Loucy (cell line): ENCODE measurements around the gene EMILIN3.

ENCODE experiments used
- H2AFZ ChIP-seq: fragments of 200-600 bp; sonication (generic); 2 replicates; pipeline ENCODE4 v1.6.0; 2016; ENCODE audit warnings: antibody characterized with exemption, mild to moderate bottlenecking, low read length, moderate library complexity
- H3F3A ChIP-seq: fragments of 200-600 bp; 2 replicates; pipeline ENCODE4 v1.6.0; 2016; ENCODE audit warnings: antibody characterized with exemption, low read depth, mild to moderate bottlenecking
- H3K27me3 ChIP-seq: fragments of 200-600 bp; sonication (generic); 2 replicates; pipeline ENCODE4 v1.6.1; 2014; ENCODE audit warnings: low read length, mild to moderate bottlenecking; ENCODE audit not compliant: insufficient read depth, poor library complexity, severe bottlenecking
- H3K36me3 ChIP-seq: fragments of 200-600 bp; sonication (generic); 2 replicates; pipeline ENCODE4 v1.6.1; 2016; ENCODE audit warnings: low read length; ENCODE audit not compliant: insufficient read depth
- H3K4me1 ChIP-seq: fragments of 200-600 bp; sonication (generic); 2 replicates; pipeline ENCODE4 v1.5.1; 2014; ENCODE audit warnings: low read length, mild to moderate bottlenecking; ENCODE audit not compliant: insufficient read depth, poor library complexity, severe bottlenecking
- H3K4me2 ChIP-seq: fragments of 200-600 bp; sonication (generic); 2 replicates; pipeline ENCODE4 v1.6.0; 2014; ENCODE audit warnings: antibody characterized with exemption, low read length, low read depth, mild to moderate bottlenecking; ENCODE audit not compliant: poor library complexity, severe bottlenecking
- H3K4me3 ChIP-seq: fragments of 200-600 bp; sonication (generic); 2 replicates; pipeline ENCODE4 v1.5.1; 2014; ENCODE audit warnings: low read length, mild to moderate bottlenecking, mixed read lengths; ENCODE audit not compliant: poor library complexity, severe bottlenecking
- H3K79me2 ChIP-seq: fragments of 200-600 bp; sonication (generic); 2 replicates; pipeline ENCODE4 v1.6.1; 2014; ENCODE audit warnings: low read length; ENCODE audit not compliant: insufficient read depth
- H3K9ac ChIP-seq: fragments of 200-600 bp; sonication (generic); 2 replicates; pipeline ENCODE4 v1.6.0; 2014; ENCODE audit warnings: mild to moderate bottlenecking, low read depth, low read length, moderate library complexity; ENCODE audit not compliant: poor library complexity, severe bottlenecking
- H3K9me2 ChIP-seq: fragments of 200-600 bp; sonication (generic); replicated peaks from 2 replicates; pipeline ENCODE4 v1.6.1; 2016; ENCODE audit warnings: low read depth, low read length, mixed read lengths
- H3K9me3 ChIP-seq: fragments of 200-600 bp; sonication (generic); 2 replicates; pipeline ENCODE4 v1.6.1; 2014; ENCODE audit warnings: mild to moderate bottlenecking, antibody characterized with exemption, low read length, low read depth; ENCODE audit not compliant: insufficient read depth
- H4K20me1 ChIP-seq: fragments of 200-600 bp; sonication (generic); 2 replicates; pipeline ENCODE4 v1.6.0; 2014; ENCODE audit warnings: antibody characterized with exemption, low read length, mild to moderate bottlenecking; ENCODE audit not compliant: insufficient read depth, poor library complexity, severe bottlenecking
- CTCF ChIP-seq: fragments of 200-600 bp; sonication (generic); conservative IDR thresholded peaks from 2 replicates; pipeline ENCODE4 v1.5.1; 2014; ENCODE audit warnings: mild to moderate bottlenecking, antibody characterized with exemption, low read length
- EZH2phosphoT487 ChIP-seq: fragments of 200-600 bp; IDR thresholded peaks from 2 replicates; pipeline ENCODE4 v1.6.1; 2018; ENCODE audit warnings: antibody characterized with exemption, mild to moderate bottlenecking, moderate library complexity, borderline replicate concordance

The EMILIN3 gene

DNA sequence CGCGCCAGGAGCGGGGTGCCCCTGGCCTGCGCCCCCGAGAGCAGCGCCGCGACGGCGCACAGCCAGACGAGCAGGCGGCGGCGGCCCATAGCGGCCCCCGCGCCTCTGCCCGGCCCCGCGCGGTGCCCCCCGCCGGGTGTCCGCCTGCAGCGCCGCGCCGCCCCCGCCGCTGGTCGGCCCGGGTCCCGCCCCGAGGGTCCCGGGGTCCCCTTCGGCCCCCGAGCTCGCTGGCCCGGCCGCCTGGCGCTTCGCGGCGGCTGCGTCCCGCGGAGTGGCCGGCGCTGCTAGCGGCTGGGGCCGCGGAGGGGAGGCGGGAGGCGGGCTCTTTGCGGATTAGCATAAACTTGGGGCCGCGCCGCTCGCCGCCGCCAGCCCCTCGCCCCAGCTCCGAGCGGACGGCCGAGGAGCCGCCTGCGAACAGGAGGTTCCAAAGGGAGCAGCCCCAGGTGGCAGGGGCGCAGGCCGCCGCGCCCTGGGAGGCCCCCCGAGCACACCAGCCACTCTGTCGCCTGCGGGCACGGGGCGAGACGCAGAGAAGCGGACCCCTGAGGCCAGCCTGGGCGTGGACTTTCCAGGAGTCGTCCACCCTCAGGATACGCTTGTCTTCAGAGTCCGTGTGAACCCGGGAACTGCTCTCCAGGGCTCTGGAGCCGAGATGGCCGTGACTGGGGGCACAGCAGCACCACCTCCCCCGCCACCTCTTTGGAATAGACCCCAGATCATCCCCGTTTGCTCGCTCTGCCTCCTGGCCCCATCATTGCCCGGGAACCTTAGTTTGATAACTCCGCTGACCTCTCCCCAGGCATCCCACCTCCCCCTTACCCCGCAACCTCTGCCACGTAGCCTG lies at the start of gene EMILIN3:
Gene EMILIN3, minus strand, starts transcription at position 273 of the 847 bp plus-strand sequence. Its CDS starts 184 bp downstream, at position 89.
- Histone ChIP-seq H3K9me3 (no peaks in the 10 kb centered on the region), H4K20me1 (no peaks in the 10 kb centered on the region), H3K4me3 (no peak within 1 kb of the TSS), H3K9ac (no peak within 1 kb of the TSS), H3K27me3 (no peaks in the 10 kb centered on the region), H2AFZ (no peak within 1 kb of the TSS), H3K4me2 (no peak within 1 kb of the TSS), H3K36me3 (no peaks in the 10 kb centered on the region), H3K79me2 (no peaks in the 10 kb centered on the region), H3K4me1 (no peaks in the 10 kb centered on the region), H3K9me2 (no peaks in the 10 kb centered on the region), H3F3A (no peaks in the 10 kb centered on the region)
- TF ChIP-seq CTCF = no peak
- TF ChIP-seq EZH2phosphoT487 = no peak

DNA sequence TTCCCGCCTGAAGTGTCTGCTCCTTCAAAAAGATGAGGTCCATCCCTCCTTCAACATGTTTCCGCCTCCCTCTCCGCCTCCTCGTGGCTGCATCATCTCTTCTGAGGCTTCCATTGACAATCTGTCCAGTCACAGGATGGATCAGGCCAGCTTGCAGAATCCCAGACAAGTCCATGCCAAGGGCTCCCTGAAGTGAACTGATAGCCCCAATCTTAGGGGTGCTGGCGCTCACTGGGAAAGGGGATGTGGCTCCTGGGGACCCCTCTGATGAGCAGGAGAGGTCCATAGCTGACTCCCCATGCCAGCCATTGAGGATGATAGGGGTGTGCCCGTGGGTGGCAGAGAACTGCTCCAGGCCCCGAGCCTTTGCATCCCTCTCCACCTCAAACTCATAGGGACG lies 48.6 kb upstream of the EMILIN3 start:
- H3K27me3 ChIP-seq = no peaks in the 10 kb centered on the region
- H3K4me1 ChIP-seq = peaks cover 15% of the 10 kb centered on the region
- H2AFZ ChIP-seq = no peak overlapping the region
- H3F3A ChIP-seq = no peaks in the 10 kb centered on the region
- no peaks in the 10 kb centered on the region for H3K9me3 ChIP-seq
- peaks cover 74% of the 10 kb centered on the region; the same call in 1 of the 2 replicates for H3K36me3 ChIP-seq
- H3K4me3 ChIP-seq = no peak overlapping the region
- no peak for TF ChIP-seq CTCF
- no peak for TF ChIP-seq EZH2phosphoT487
- H3K9ac ChIP-seq = no peak overlapping the region
- H3K4me2 ChIP-seq = no peak overlapping the region
- H4K20me1 ChIP-seq = no peaks in the 10 kb centered on the region
- no peaks in the 10 kb centered on the region for H3K79me2 ChIP-seq
- no peaks in the 10 kb centered on the region for H3K9me2 ChIP-seq

- Histone ChIP-seq H3K36me3 (peaks cover 67% of the 10 kb centered on the region), H3K4me1 (peaks cover 34% of the 10 kb centered on the region), H3K4me2 (no peak overlapping the region), H3K27me3 (no peaks in the 10 kb centered on the region), H3K9me3 (no peaks in the 10 kb centered on the region), H3K79me2 (no peaks in the 10 kb centered on the region), H3F3A (peaks cover 10% of the 10 kb centered on the region), H3K9me2 (no peaks in the 10 kb centered on the region), H4K20me1 (no peaks in the 10 kb centered on the region), H2AFZ (no peak overlapping the region), H3K9ac (no peak overlapping the region), H3K4me3 (no peak overlapping the region)
- TF ChIP-seq EZH2phosphoT487 = no peak
- no peak for TF ChIP-seq CTCF
These were observed 46.6 kb upstream of the EMILIN3 start for GRCh38 chr20:41413169-41413568.
